ENCODE data around the gene RUNX3.

DNA sequence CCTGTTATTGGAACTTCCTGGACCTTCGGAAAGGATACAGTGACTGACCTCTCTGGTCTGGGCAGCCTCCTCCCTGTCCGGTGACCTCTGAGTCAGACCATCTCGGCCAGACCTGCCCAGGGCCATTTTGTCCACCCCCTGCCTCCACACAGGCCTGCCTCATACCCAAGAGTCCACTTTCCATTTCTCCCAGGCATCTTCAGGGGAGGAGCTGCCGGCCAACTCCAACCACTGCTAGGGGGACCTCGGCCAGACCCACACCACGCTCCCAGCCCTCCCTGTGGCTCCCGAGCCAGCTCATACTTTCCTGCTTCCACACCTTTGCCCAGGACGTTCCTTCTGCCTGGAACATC, 29.5 kb upstream of the RUNX3 start:
- TF ChIP-seq, protein P1, sequence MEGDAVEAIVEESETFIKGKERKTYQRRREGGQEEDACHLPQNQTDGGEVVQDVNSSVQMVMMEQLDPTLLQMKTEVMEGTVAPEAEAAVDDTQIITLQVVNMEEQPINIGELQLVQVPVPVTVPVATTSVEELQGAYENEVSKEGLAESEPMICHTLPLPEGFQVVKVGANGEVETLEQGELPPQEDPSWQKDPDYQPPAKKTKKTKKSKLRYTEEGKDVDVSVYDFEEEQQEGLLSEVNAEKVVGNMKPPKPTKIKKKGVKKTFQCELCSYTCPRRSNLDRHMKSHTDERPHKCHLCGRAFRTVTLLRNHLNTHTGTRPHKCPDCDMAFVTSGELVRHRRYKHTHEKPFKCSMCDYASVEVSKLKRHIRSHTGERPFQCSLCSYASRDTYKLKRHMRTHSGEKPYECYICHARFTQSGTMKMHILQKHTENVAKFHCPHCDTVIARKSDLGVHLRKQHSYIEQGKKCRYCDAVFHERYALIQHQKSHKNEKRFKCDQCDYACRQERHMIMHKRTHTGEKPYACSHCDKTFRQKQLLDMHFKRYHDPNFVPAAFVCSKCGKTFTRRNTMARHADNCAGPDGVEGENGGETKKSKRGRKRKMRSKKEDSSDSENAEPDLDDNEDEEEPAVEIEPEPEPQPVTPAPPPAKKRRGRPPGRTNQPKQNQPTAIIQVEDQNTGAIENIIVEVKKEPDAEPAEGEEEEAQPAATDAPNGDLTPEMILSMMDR (IDR thresholded peaks at IDR 0.05): no peak
- TF ChIP-seq EP300 (IDR thresholded peaks at IDR 0.05) (no peak), POLR2A (IDR thresholded peaks at IDR 0.05) (no peak), POLR2AphosphoS5 (IDR thresholded peaks at IDR 0.05) (no peak)

Data from upper lobe of left lung (tissue), 4 donors.